HepG2 (cell line): Measurements from ENCODE around the gene DHRS11. TPM values are rescaled to one million over a fixed set of nuclear protein-coding genes. Genes with fewer than 3 reads are reported as not detected.
A peak's percentile ranks its signal among the peaks of the same experiment; 100 is the strongest.

Source experiments
- ATAC-seq: fragments of 200-7000 bp; cut with Tn5 transposase; 3 replicates; pipeline ENCODE4 v1.9.1; 2020; ENCODE audit warnings: mild to moderate bottlenecking, moderate library complexity
- BruUV-seq: library from RNA; stranded (reverse); fragments of 400-500 nt; replicated peaks from 2 replicates; lab custom pipeline; 2021; lab: Mats Ljungman, UMichigan
- CTCF ChIA-PET: fragments of 300-600 bp; formaldehyde crosslinking; extraction: SDS; loops from one replicate; lab custom pipeline; 2021; ENCODE audit warnings: low total read pairs, inconsistent platforms, low intra/inter-chr PET ratio; lab: Yijun Ruan, JAX
- POLR2A ChIA-PET: fragments of 350-600 bp; sonication (Branson Sonifier 250); formaldehyde crosslinking; loops from one replicate; lab custom pipeline; 2020; ENCODE audit warnings: antibody characterized with exemption, inconsistent platforms; lab: Yijun Ruan, JAX
- DNase-seq: peaks from one replicate; pipeline ENCODE4 v3.0.0-alpha.2; 2015; ENCODE audit warnings: low spot score
- FAIRE-seq: peaks from 3 replicates; lab custom pipeline; 2011; peaks lifted over from hg19 to GRCh38; lab: Jason Lieb, UNC
- H2AFZ ChIP-seq: one replicate; pipeline ENCODE4 v1.6.1; 2011; ENCODE audit warnings: low read length, inconsistent platforms
- H3K27ac ChIP-seq: fragments of 300-600 bp; 3 replicates; pipeline ENCODE4 v1.8.0; 2011; ENCODE audit warnings: mixed run types, mild to moderate bottlenecking, mixed read lengths, low read length, inconsistent platforms; ENCODE audit not compliant: insufficient read depth; ENCODE audit errors: extremely low read length
- H3K27me3 ChIP-seq, 2 experiments: fragments of 200-600 bp in 1 of 2; 2 replicates in 1 of 2; 3 replicates in 1 of 2; pipeline versions ENCODE4 v1.6.0 to v1.8.0; 2011; ENCODE audit warnings: low read length in 2 of 2, mild to moderate bottlenecking in 2 of 2, moderate library complexity in 2 of 2, inconsistent platforms in 1 of 2; ENCODE audit not compliant: insufficient read depth in 2 of 2, control insufficient read depth in 1 of 2
- H3K36me3 ChIP-seq, 2 experiments: fragments of 200-600 bp in 1 of 2; replicated peaks in 1 of 2; 2 replicates in 1 of 2; 3 replicates in 1 of 2; pipeline versions ENCODE4 v1.5.1 to v1.8.0; 2011; ENCODE audit warnings: low read length in 2 of 2, inconsistent platforms in 1 of 2; ENCODE audit not compliant: insufficient read depth in 2 of 2, control insufficient read depth in 1 of 2
- H3K4me1 ChIP-seq: 2 replicates; pipeline ENCODE4 v1.5.1; 2012; ENCODE audit warnings: low read length, inconsistent platforms; ENCODE audit not compliant: insufficient read depth
- H3K4me2 ChIP-seq: 2 replicates; pipeline ENCODE4 v1.6.0; 2011; ENCODE audit warnings: low read depth, low read length, inconsistent platforms
- H3K4me3 ChIP-seq, 3 experiments: fragments of 200-600 bp in 1 of 3; sonication (generic), shearing (Covaris generic) in 1 of 3; replicated peaks in 1 of 3; 2 replicates each; pipeline ENCODE4 v1.5.1; 2011 to 2016; ENCODE audit warnings: low read length in 3 of 3, inconsistent platforms in 2 of 3, low read depth in 2 of 3, mild to moderate bottlenecking in 2 of 3, control low read depth in 1 of 3, mixed read lengths in 1 of 3; ENCODE audit not compliant: insufficient read depth in 1 of 3
- H3K79me2 ChIP-seq: one replicate; pipeline ENCODE4 v1.6.1; 2011; ENCODE audit warnings: low read length, inconsistent platforms; ENCODE audit not compliant: insufficient read depth
- H3K9ac ChIP-seq: 2 replicates; pipeline ENCODE4 v1.6.0; 2011; ENCODE audit warnings: mild to moderate bottlenecking, low read depth, low read length, inconsistent platforms; ENCODE audit not compliant: insufficient read depth
- H3K9me3 ChIP-seq: 2 replicates; pipeline ENCODE4 v1.5.1; 2012; ENCODE audit warnings: mild to moderate bottlenecking, low read length
- H4K20me1 ChIP-seq: 2 replicates; pipeline ENCODE4 v1.6.0; 2011; ENCODE audit warnings: inconsistent platforms, mild to moderate bottlenecking, low read length, moderate library complexity; ENCODE audit not compliant: insufficient read depth
- CTCF ChIP-seq: sonication (generic); formaldehyde crosslinking; IDR thresholded peaks from 2 replicates; pipeline ENCODE4 v1.5.0; 2020; ENCODE audit warnings: mild to moderate bottlenecking, missing genetic modification reagents, moderate library complexity
- FOXK1 ChIP-seq: sonication (generic); formaldehyde crosslinking; IDR thresholded peaks from 2 replicates; pipeline ENCODE4 v1.4.0; 2020; ENCODE audit warnings: low read depth, missing genetic modification reagents, borderline replicate concordance
- GATAD2A ChIP-seq: IDR thresholded peaks from 2 replicates; pipeline ENCODE4 v1.6.1; 2016
- MTA3 ChIP-seq: sonication (generic); formaldehyde crosslinking; IDR thresholded peaks from 2 replicates; pipeline ENCODE4 v1.4.0; 2020; ENCODE audit warnings: missing genetic modification reagents
- NR2F1 ChIP-seq, 2 experiments: fragments of 450-650 bp in 1 of 2; formaldehyde crosslinking in 1 of 2; IDR thresholded peaks; 2 replicates each; pipeline versions ENCODE4 v1.5.0 to v1.6.1; 2016 to 2020; ENCODE audit warnings: mild to moderate bottlenecking in 1 of 2, missing compliant biosample characterization in 1 of 2, missing genetic modification reagents in 1 of 2, moderate library complexity in 1 of 2
- NR3C1 ChIP-seq: sonication (generic); formaldehyde crosslinking; IDR thresholded peaks from 2 replicates; pipeline ENCODE4 v1.4.0; 2020; ENCODE audit warnings: missing genetic modification reagents
- POLR2G ChIP-seq: fragments of 200-400 bp; formaldehyde crosslinking; IDR thresholded peaks from 2 replicates; pipeline ENCODE4 v1.6.1; 2018; ENCODE audit warnings: mild to moderate bottlenecking, low read depth, low read length, moderate library complexity
- SAFB2 ChIP-seq: sonication (generic); formaldehyde crosslinking; IDR thresholded peaks from 2 replicates; pipeline ENCODE4 v1.5.1; 2020; ENCODE audit warnings: missing genetic modification reagents, low read depth, mild to moderate bottlenecking, borderline replicate concordance
- U2AF2 ChIP-seq: fragments of 200-400 bp; formaldehyde crosslinking; IDR thresholded peaks from 2 replicates; pipeline ENCODE4 v1.6.1; 2017; ENCODE audit warnings: low read depth, mild to moderate bottlenecking, low read length
- YY1 ChIP-seq: IDR thresholded peaks from 2 replicates; pipeline ENCODE4 v1.6.1; 2011; ENCODE audit warnings: low read length, low read depth, moderate library complexity, mild to moderate bottlenecking; ENCODE audit not compliant: insufficient read depth, insufficient replicate concordance
- ZBTB1 ChIP-seq: sonication (generic); formaldehyde crosslinking; IDR thresholded peaks from 2 replicates; pipeline ENCODE4 v1.4.0; 2020; ENCODE audit warnings: missing genetic modification reagents, borderline replicate concordance
- ZNF124 ChIP-seq: sonication (generic); formaldehyde crosslinking; IDR thresholded peaks from 2 replicates; pipeline ENCODE4 v1.4.0; 2020; ENCODE audit warnings: missing genetic modification reagents
- ZNF274 ChIP-seq: sonication (generic); formaldehyde crosslinking; IDR thresholded peaks from 2 replicates; pipeline ENCODE4 v1.5.1; 2020; ENCODE audit warnings: mild to moderate bottlenecking, missing genetic modification reagents
- WGBS: methylation state at CpG from one replicate; pipeline ENCODE4 v1.1.6; 2017; ENCODE audit warnings: low lambda C conversion rate; 5-methylcytosine and 5-hydroxymethylcytosine counted together
- in situ Hi-C: cut with HindIII; loops from 2 replicates; pipeline ENCODE4 v1.10.0; 2017; ENCODE audit warnings: low pct_unique_long_range_greater_than_20kb; ENCODE audit not compliant: extremely low pct_ligation_motif_present
- intact Hi-C: fragments of 100-400 bp; cut with micrococcal nuclease; formaldehyde crosslinking; loops from one replicate; pipeline ENCODE4 v1.10.0; 2022; ENCODE audit not compliant: unreplicated experiment
- polyA plus RNA-seq, 8 experiments: library from polyadenylated mRNA; depleted of rRNA in 3 of 8; stranded (reverse) in 7 of 8; unstranded in 1 of 8; fragments of >200 nt; fragmentation: Illumina TruSeq in 4 of 8; extraction: Trizol in 4 of 8; gene quantifications; 2 replicates each; pipeline versions ENCODE4 v1.2.1 to v1.2.3, GENCODE V29; 2011 to 2016; ENCODE audit warnings: low read depth in 4 of 8, missing spikeins in 1 of 8, mixed read lengths in 1 of 8; ENCODE audit not compliant: insufficient read depth in 1 of 8
- total RNA-seq, 5 experiments: library from RNA; depleted of rRNA; stranded (reverse); fragments of >200 nt; fragmentation: Illumina TruSeq; extraction: Trizol; gene quantifications; 2 replicates each; pipeline ENCODE4 v1.2.3, GENCODE V29; 2016; ENCODE audit warnings: low read depth in 1 of 5
- TF ChIP-seq, protein P1 (sequence below): sonication (generic); formaldehyde crosslinking; IDR thresholded peaks from 2 replicates; pipeline ENCODE4 v1.4.0; 2020; ENCODE audit warnings: low read depth, mild to moderate bottlenecking, missing genetic modification reagents
- TF ChIP-seq, protein P2 (sequence below): sonication (generic); formaldehyde crosslinking; IDR thresholded peaks from 2 replicates; pipeline ENCODE4 v1.5.1; 2020; ENCODE audit warnings: mild to moderate bottlenecking, missing genetic modification reagents
- TF ChIP-seq, protein P3 (sequence below): sonication (generic); formaldehyde crosslinking; IDR thresholded peaks from 2 replicates; pipeline ENCODE4 v1.4.0; 2020; ENCODE audit warnings: missing genetic modification reagents

The DHRS11 gene
- total and polyA plus RNA-seq, 2 of the 13 experiments (the other 11 are each of a cell fraction or from before 2014, with no cell fraction given), result 28.4 to 41.9 TPM

DNA sequence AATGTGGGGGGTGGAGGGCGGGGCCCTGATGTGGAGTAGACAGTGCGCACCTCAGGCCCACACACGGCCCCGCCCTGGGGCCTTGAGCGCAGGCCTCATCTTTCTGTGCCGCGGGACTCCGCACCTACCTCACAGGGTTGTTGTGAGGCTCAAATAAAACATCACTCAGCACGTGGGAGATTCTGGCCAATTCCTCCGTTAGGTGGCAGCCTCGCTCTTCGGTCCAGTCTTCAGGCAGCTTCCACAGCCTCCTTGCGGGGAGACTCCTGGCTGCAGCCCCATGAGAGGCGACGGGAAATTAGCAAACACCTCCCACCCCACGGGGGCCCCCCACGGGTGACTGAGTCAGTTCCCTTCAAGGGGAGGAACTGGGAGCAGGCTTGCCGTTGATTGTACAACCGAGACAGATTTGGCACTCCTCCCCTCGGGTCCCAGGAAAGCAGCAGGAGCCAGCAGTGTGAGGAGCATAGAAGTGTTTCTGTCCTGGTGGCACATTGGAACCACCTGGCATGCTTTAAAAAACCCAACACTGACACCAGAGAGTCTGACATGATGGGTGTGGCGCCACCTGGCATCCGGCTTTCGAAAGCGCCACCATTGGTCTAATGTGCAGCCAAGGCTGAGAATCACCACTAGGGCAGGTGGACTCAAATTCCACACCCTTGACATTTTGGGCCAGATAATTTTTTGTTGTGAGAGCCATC is 17.3 kb downstream of the DHRS11 start:
- H3K36me3 ChIP-seq, result 0 out of 5 replicates have a peak, but pooled peaks cover 0 to 3% of the 10 kb centered on the region in 2 experiments
- ChIA-PET POLR2A (no interaction called here), CTCF (no interaction called here)
- DNase-seq, result no peak
- no peak overlapping the region for H3K4me3 ChIP-seq
- in situ Hi-C loops (loop anchor here (25.0 kb wide), 1 partner anchor 628 kb away; no protein-coding TSS in a partner anchor), intact Hi-C loops (no loop called here)
- no TSS peak for BruUV-seq
- FAIRE-seq, result no peak
- 96% methylated on average over 10 of the region's 24 CpGs for WGBS
- H3K79me2 ChIP-seq, result peaks cover 3% of the 10 kb centered on the region
- peak; percentile 54 for ATAC-seq
- no peak overlapping the region for H3K4me2 ChIP-seq
- peaks cover 11% of the 10 kb centered on the region for H3K4me1 ChIP-seq
- H3K27ac ChIP-seq, result no peak overlapping the region
- no peaks in the 10 kb centered on the region for H3K9me3 ChIP-seq
- no peak overlapping the region for H3K9ac ChIP-seq
- no peaks in the 10 kb centered on the region for H3K27me3 ChIP-seq
- no peak overlapping the region for H2AFZ ChIP-seq
- peaks cover 2% of the 10 kb centered on the region; the same call in 1 of the 2 replicates for H4K20me1 ChIP-seq
- TF ChIP-seq MTA3 (no peak), FOXK1 (no peak), NR2F1 (CRISPR knock-in tag; IDR thresholded peaks at IDR 0.05) (no peak), ZNF124 (no peak), ZNF274 (CRISPR knock-in tag) (no peak), ZBTB1 (CRISPR knock-in tag) (no peak), GATAD2A (no peak), NR3C1 (CRISPR knock-in tag) (no peak), YY1 (peak; percentile 16), POLR2G (0 out of 2 replicates have a peak, but pooled peaks have one; percentile 9), CTCF (CRISPR knock-in tag) (peak; percentile 27), SAFB2 (CRISPR knock-in tag) (no peak), U2AF2 (no peak)
- TF ChIP-seq, protein P1, sequence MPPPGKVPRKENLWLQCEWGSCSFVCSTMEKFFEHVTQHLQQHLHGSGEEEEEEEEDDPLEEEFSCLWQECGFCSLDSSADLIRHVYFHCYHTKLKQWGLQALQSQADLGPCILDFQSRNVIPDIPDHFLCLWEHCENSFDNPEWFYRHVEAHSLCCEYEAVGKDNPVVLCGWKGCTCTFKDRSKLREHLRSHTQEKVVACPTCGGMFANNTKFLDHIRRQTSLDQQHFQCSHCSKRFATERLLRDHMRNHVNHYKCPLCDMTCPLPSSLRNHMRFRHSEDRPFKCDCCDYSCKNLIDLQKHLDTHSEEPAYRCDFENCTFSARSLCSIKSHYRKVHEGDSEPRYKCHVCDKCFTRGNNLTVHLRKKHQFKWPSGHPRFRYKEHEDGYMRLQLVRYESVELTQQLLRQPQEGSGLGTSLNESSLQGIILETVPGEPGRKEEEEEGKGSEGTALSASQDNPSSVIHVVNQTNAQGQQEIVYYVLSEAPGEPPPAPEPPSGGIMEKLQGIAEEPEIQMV, result no peak
- TF ChIP-seq, protein P2, sequence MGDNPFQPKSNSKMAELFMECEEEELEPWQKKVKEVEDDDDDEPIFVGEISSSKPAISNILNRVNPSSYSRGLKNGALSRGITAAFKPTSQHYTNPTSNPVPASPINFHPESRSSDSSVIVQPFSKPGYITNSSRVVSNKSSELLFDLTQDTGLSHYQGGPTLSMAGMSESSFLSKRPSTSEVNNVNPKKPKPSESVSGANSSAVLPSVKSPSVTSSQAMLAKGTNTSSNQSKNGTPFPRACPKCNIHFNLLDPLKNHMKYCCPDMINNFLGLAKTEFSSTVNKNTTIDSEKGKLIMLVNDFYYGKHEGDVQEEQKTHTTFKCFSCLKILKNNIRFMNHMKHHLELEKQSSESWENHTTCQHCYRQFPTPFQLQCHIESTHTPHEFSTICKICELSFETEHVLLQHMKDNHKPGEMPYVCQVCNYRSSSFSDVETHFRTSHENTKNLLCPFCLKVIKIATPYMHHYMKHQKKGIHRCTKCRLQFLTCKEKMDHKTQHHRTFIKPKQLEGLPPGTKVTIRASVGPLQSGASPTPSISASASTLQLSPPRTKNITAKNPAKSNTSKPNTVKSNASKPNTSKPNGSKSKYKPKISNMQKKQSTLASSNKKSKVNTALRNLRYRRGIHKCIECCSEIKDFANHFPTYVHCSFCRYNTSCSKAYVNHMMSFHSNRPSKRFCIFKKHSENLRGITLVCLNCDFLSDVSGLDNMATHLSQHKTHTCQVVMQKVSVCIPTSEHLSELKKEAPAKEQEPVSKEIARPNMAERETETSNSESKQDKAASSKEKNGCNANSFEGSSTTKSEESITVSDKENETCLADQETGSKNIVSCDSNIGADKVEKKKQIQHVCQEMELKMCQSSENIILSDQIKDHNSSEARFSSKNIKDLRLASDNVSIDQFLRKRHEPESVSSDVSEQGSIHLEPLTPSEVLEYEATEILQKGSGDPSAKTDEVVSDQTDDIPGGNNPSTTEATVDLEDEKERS (CRISPR knock-in tag), result no peak
- TF ChIP-seq, protein P3, sequence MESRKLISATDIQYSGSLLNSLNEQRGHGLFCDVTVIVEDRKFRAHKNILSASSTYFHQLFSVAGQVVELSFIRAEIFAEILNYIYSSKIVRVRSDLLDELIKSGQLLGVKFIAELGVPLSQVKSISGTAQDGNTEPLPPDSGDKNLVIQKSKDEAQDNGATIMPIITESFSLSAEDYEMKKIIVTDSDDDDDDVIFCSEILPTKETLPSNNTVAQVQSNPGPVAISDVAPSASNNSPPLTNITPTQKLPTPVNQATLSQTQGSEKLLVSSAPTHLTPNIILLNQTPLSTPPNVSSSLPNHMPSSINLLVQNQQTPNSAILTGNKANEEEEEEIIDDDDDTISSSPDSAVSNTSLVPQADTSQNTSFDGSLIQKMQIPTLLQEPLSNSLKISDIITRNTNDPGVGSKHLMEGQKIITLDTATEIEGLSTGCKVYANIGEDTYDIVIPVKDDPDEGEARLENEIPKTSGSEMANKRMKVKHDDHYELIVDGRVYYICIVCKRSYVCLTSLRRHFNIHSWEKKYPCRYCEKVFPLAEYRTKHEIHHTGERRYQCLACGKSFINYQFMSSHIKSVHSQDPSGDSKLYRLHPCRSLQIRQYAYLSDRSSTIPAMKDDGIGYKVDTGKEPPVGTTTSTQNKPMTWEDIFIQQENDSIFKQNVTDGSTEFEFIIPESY (CRISPR knock-in tag), result peak; percentile 94
